Neural progenitor cell (in vitro differentiated cells): ENCODE data around the gene MYO15A. TPM values are rescaled to one million over a fixed set of nuclear protein-coding genes. Genes with fewer than 3 reads are reported as not detected.

Experiments
- DNase-seq: peaks from one replicate; pipeline ENCODE4 v3.0.0-alpha.2; 2016; ENCODE audit warnings: low spot score
- H2AFZ ChIP-seq: fragments of 200-600 bp; sonication (generic); replicated peaks from 2 replicates; pipeline ENCODE4 v1.6.1; 2016; ENCODE audit warnings: antibody characterized with exemption
- H3F3A ChIP-seq: fragments of 200-600 bp; sonication (generic); 2 replicates; pipeline ENCODE4 v1.6.1; 2016; ENCODE audit warnings: antibody characterized with exemption, low read depth
- H3K27ac ChIP-seq: fragments of 200-600 bp; sonication (generic); 2 replicates; pipeline ENCODE4 v1.5.1; 2016; ENCODE audit warnings: mild to moderate bottlenecking
- H3K27me3 ChIP-seq: fragments of 200-600 bp; sonication (generic); 2 replicates; pipeline ENCODE4 v1.6.1; 2016; ENCODE audit warnings: mild to moderate bottlenecking, moderate library complexity
- H3K36me3 ChIP-seq: fragments of 200-600 bp; sonication (generic); 2 replicates; pipeline ENCODE4 v1.5.1; 2016
- H3K4me1 ChIP-seq: fragments of 200-600 bp; sonication (generic); 2 replicates; pipeline ENCODE4 v1.6.1; 2016; ENCODE audit warnings: mixed run types
- H3K4me2 ChIP-seq: fragments of 200-600 bp; sonication (generic); 2 replicates; pipeline ENCODE4 v1.6.1; 2016
- H3K4me3 ChIP-seq: fragments of 200-600 bp; sonication (generic); 2 replicates; pipeline ENCODE4 v1.5.1; 2016
- H3K79me2 ChIP-seq: fragments of 200-600 bp; sonication (generic); 2 replicates; pipeline ENCODE4 v1.6.1; 2016; ENCODE audit warnings: low read depth
- H3K9ac ChIP-seq: fragments of 200-600 bp; sonication (generic); 2 replicates; pipeline ENCODE4 v1.6.1; 2016
- H3K9me3 ChIP-seq: fragments of 200-600 bp; sonication (generic); 2 replicates; pipeline ENCODE4 v1.5.1; 2016; ENCODE audit warnings: low read depth
- H4K20me1 ChIP-seq: fragments of 200-600 bp; sonication (generic); 2 replicates; pipeline ENCODE4 v1.6.1; 2016; ENCODE audit warnings: low read depth
- H3K27ac Mint-ChIP-seq: 3 replicates; pipeline ENCODE4 v1.8.0; 2021; ENCODE audit warnings: mixed read lengths
- H3K27me3 Mint-ChIP-seq: 2 replicates; pipeline ENCODE4 v1.8.0; 2022; ENCODE audit warnings: low read depth, mild to moderate bottlenecking, inconsistent platforms, moderate library complexity, mixed read lengths; ENCODE audit not compliant: insufficient read depth
- H3K36me3 Mint-ChIP-seq: 3 replicates; pipeline ENCODE4 v1.8.0; 2021; ENCODE audit warnings: mixed read lengths
- H3K4me1 Mint-ChIP-seq: 3 replicates; pipeline ENCODE4 v1.8.0; 2021; ENCODE audit warnings: mixed read lengths
- H3K4me3 Mint-ChIP-seq: 3 replicates; pipeline ENCODE4 v1.8.0; 2021; ENCODE audit warnings: mild to moderate bottlenecking, moderate library complexity, mixed read lengths
- H3K9me3 Mint-ChIP-seq: 3 replicates; pipeline ENCODE4 v1.8.0; 2020; ENCODE audit warnings: mixed read lengths
- CTCF ChIP-seq: fragments of 200-600 bp; sonication (generic); IDR thresholded peaks from 2 replicates; pipeline ENCODE4 v1.5.1; 2017; ENCODE audit warnings: antibody characterized with exemption, mild to moderate bottlenecking
- EZH2 ChIP-seq: fragments of 200-600 bp; sonication (generic); IDR thresholded peaks from 2 replicates; pipeline ENCODE4 v1.6.1; 2017; ENCODE audit warnings: antibody characterized with exemption, mild to moderate bottlenecking, moderate library complexity
- EZH2phosphoT487 ChIP-seq: fragments of 200-600 bp; sonication (generic); IDR thresholded peaks from 2 replicates; pipeline ENCODE4 v1.6.1; 2017; ENCODE audit warnings: antibody characterized with exemption
- total RNA-seq: library from RNA; depleted of rRNA; stranded (reverse); fragments of >200 nt; gene quantifications from 2 replicates; pipeline ENCODE4 v1.2.3, GENCODE V29; 2015; ENCODE audit warnings: low replicate concordance

Gene MYO15A
- total RNA-seq, 1 donor from 2014 or later = 1.2 TPM

- H3K9me3 ChIP-seq = no peaks in the 10 kb centered on the region
- H3K4me2 ChIP-seq = no peak overlapping the region
- no peaks in the 10 kb centered on the region for H3F3A ChIP-seq
- Mint-ChIP-seq H3K27me3 (peaks cover 3% of the 10 kb centered on the region), H3K9me3 (peaks cover 12% of the 10 kb centered on the region), H3K36me3 (no peaks in the 10 kb centered on the region), H3K4me1 (peaks cover 17% of the 10 kb centered on the region), H3K27ac (no peak overlapping the region), H3K4me3 (no peak overlapping the region)
- no peaks in the 10 kb centered on the region for H3K36me3 ChIP-seq
- H3K79me2 ChIP-seq = no peaks in the 10 kb centered on the region
- no peak for TF ChIP-seq EZH2
- TF ChIP-seq CTCF = no peak
- no peak for TF ChIP-seq EZH2phosphoT487
- H3K27ac ChIP-seq = no peak overlapping the region
- no peaks in the 10 kb centered on the region for H4K20me1 ChIP-seq
- no peak overlapping the region for H2AFZ ChIP-seq
- no peaks in the 10 kb centered on the region for H3K27me3 ChIP-seq
- no peaks in the 10 kb centered on the region for H3K4me1 ChIP-seq
- no peak overlapping the region for H3K9ac ChIP-seq
- no peak for DNase-seq
- no peak overlapping the region for H3K4me3 ChIP-seq
Measured at GRCh38 chr17:18120461-18121017, 12.0 kb downstream of the MYO15A start.

DNA sequence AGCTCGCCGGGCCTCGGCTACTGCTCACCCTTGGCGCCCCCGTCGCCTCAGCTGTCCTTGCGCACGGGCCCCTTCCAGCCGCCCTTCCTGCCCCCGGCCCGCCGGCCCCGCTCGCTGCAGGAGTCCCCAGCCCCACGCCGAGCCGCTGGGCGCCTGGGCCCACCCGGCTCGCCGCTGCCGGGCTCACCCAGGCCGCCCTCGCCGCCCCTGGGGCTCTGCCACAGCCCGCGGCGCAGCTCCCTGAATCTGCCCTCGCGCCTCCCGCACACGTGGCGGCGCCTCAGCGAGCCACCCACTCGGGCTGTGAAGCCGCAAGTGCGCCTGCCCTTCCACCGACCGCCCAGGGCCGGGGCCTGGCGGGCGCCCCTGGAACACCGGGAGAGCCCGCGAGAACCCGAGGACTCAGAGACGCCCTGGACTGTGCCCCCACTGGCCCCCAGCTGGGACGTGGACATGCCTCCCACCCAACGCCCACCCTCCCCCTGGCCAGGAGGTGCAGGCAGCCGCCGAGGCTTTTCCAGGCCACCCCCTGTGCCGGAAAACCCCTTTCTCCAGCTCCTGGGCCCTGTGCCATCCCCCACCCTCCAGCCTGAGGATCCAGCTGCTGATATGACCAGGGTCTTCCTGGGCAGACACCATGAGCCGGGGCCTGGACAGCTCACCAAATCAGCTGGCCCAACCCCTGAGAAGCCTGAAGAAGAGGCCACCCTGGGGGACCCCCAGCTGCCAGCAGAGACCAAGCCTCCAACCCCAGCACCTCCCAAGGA is 12.8 kb downstream of the MYO15A start:
- no peaks in the 10 kb centered on the region for H3K27me3 ChIP-seq
- Mint-ChIP-seq H3K4me1 (peaks cover 15% of the 10 kb centered on the region), H3K27ac (no peak overlapping the region), H3K9me3 (peaks cover 12% of the 10 kb centered on the region), H3K27me3 (peaks cover 2% of the 10 kb centered on the region), H3K36me3 (no peaks in the 10 kb centered on the region), H3K4me3 (no peak overlapping the region)
- H3K4me2 ChIP-seq = no peak overlapping the region
- no peak for DNase-seq
- no peaks in the 10 kb centered on the region for H3K4me1 ChIP-seq
- TF ChIP-seq CTCF = no peak
- no peak for TF ChIP-seq EZH2phosphoT487
- TF ChIP-seq EZH2 = no peak
- no peaks in the 10 kb centered on the region for H3F3A ChIP-seq
- no peak overlapping the region for H3K9ac ChIP-seq
- H3K9me3 ChIP-seq = no peaks in the 10 kb centered on the region
- no peak overlapping the region for H2AFZ ChIP-seq
- no peaks in the 10 kb centered on the region for H3K36me3 ChIP-seq
- no peak overlapping the region for H3K4me3 ChIP-seq
- no peaks in the 10 kb centered on the region for H4K20me1 ChIP-seq
- no peak overlapping the region for H3K27ac ChIP-seq
- H3K79me2 ChIP-seq = no peaks in the 10 kb centered on the region

GRCh38 chr17:18122990-18123753 is 14.6 kb downstream of the MYO15A start:
- H3K4me1 ChIP-seq = no peaks in the 10 kb centered on the region
- Mint-ChIP-seq H3K4me3 (no peak overlapping the region), H3K27me3 (peaks cover 2% of the 10 kb centered on the region), H3K27ac (peak overlapping the region; percentile 74), H3K4me1 (peaks cover 8% of the 10 kb centered on the region), H3K9me3 (peaks cover 12% of the 10 kb centered on the region), H3K36me3 (no peaks in the 10 kb centered on the region)
- no peaks in the 10 kb centered on the region for H3K36me3 ChIP-seq
- no peak overlapping the region for H3K27ac ChIP-seq
- no peak overlapping the region for H3K9ac ChIP-seq
- H3K79me2 ChIP-seq = no peaks in the 10 kb centered on the region
- H3K4me2 ChIP-seq = no peak overlapping the region
- H2AFZ ChIP-seq = no peak overlapping the region
- no peak overlapping the region for H3K4me3 ChIP-seq
- H3K9me3 ChIP-seq = no peaks in the 10 kb centered on the region
- H3K27me3 ChIP-seq = no peaks in the 10 kb centered on the region
- no peaks in the 10 kb centered on the region for H3F3A ChIP-seq
- DNase-seq = no peak
- H4K20me1 ChIP-seq = no peaks in the 10 kb centered on the region
- TF ChIP-seq EZH2 (no peak), EZH2phosphoT487 (no peak), CTCF (no peak)
